ENCODE results near the gene GRM4. TPM values are rescaled to one million over a fixed set of nuclear protein-coding genes. Genes with fewer than 3 reads are reported as not detected.

GRM4 gene
- total and polyA plus RNA-seq, 9 of the 15 experiments (the other 6 are each of a cell fraction or from before 2014, with no cell fraction given) = 0.18 TPM; not detected in 8

- TF ChIP-seq RBM14 (IDR thresholded peaks at IDR 0.05; ENCODE audit: borderline replicate concordance, insufficient read depth, low read depth, low read length) (no peak), ZKSCAN1 (IDR thresholded peaks at IDR 0.05; ENCODE audit: low read depth, low read length) (peak; percentile 19; the same call in 1 of the 2 replicates), FOXM1 (IDR thresholded peaks at IDR 0.05; ENCODE audit: low read depth) (no peak), FOXM1 (CRISPR knock-in tag; IDR thresholded peaks at IDR 0.05; ENCODE audit: low read depth) (no peak), CHAMP1 (IDR thresholded peaks at IDR 0.05) (no peak), L3MBTL2 (IDR thresholded peaks at IDR 0.05) (peak; percentile 58; the same call in 1 of the 2 replicates), MIER1 (IDR thresholded peaks at IDR 0.05; ENCODE audit: low read depth) (peak; percentile 67; the same call in 1 of the 2 replicates), CHD4 (IDR thresholded peaks at IDR 0.05; ENCODE audit: insufficient read depth, insufficient replicate concordance, low read depth, low read length, poor library complexity, severe bottlenecking) (no peak)
Observed at GRCh38 chr6:33971580-33971979, 174.3 kb downstream of the GRM4 start (continued).

MicroRNAs within 50 kb of the gene (microRNA counts, 767-probe panel; counts per million panel counts)
- 2,418 counts per million, percentile 60 among the panel's probes with 10 or more counts for microRNA hsa-miR-1275

Small RNAs within 50 kb of the gene (microRNA-seq; reads per million reads assigned to microRNA genes)
- 3.3 reads per million, percentile 37 among the genes with 10 or more reads in this experiment for gene MIR1275 (ENCODE audit: borderline microRNAs expressed)

Small RNAs within 50 kb of the gene (small RNA-seq; reads per million reads assigned to genes)
- gene MIR1275 = 1.5 reads per million, percentile 73 among the genes with 10 or more reads in this experiment

Other genes starting within 250 kb of the GRM4 start
- 1,004 and 1,256 TPM in 2 replicates for gene HMGA1, start 90.8 kb upstream of the GRM4 start, total RNA-seq (2014; rRNA removed)
- gene HMGA1, start 90.8 kb upstream of the GRM4 start, total RNA-seq (2014; rRNA removed; fragmentation: Illumina TruSeq; extraction: Trizol) = 270 and 326 TPM in 2 replicates
- 594 and 609 TPM in 2 replicates for gene HMGA1, start 90.8 kb upstream of the GRM4 start, total RNA-seq (2015; rRNA removed; fragmentation: Illumina TruSeq; extraction: Trizol)
- 1,947 and 1,950 TPM in 2 replicates for gene HMGA1, start 90.8 kb upstream of the GRM4 start, total RNA-seq (2021)
- 205 and 451 TPM in 2 replicates for gene HMGA1, start 90.8 kb upstream of the GRM4 start, polyA plus RNA-seq (2011; rRNA removed)
- 1,608 and 1,897 TPM in 2 replicates for gene HMGA1, start 90.8 kb upstream of the GRM4 start, polyA plus RNA-seq (2014; fragmentation: Illumina TruSeq; extraction: Trizol)
- gene HMGA1, start 90.8 kb upstream of the GRM4 start, polyA plus RNA-seq (2014; fragmentation: Nextera tagmentation; extraction: Ambion mirVana) = 10 to 100 TPM; 27.8 to 58.8 TPM
- 1,026 and 1,125 TPM in 2 replicates for gene HMGA1, start 90.8 kb upstream of the GRM4 start, polyA plus RNA-seq (2014; rRNA removed)
- gene SMIM29, start 102.9 kb upstream of the GRM4 start, total RNA-seq (2014; rRNA removed) = 31.8 and 42.1 TPM in 2 replicates
- 4.6 and 6.5 TPM in 2 replicates for gene SMIM29, start 102.9 kb upstream of the GRM4 start, total RNA-seq (2014; rRNA removed; fragmentation: Illumina TruSeq; extraction: Trizol)
- gene SMIM29, start 102.9 kb upstream of the GRM4 start, total RNA-seq (2015; rRNA removed; fragmentation: Illumina TruSeq; extraction: Trizol) = 18.2 and 21.9 TPM in 2 replicates
- gene SMIM29, start 102.9 kb upstream of the GRM4 start, total RNA-seq (2021) = 30.1 and 35.5 TPM in 2 replicates
- gene SMIM29, start 102.9 kb upstream of the GRM4 start, polyA plus RNA-seq (2011; rRNA removed) = 29.1 and 74.4 TPM in 2 replicates
- gene SMIM29, start 102.9 kb upstream of the GRM4 start, polyA plus RNA-seq (2014; fragmentation: Illumina TruSeq; extraction: Trizol) = 20.9 and 39.0 TPM in 2 replicates
- gene SMIM29, start 102.9 kb upstream of the GRM4 start, polyA plus RNA-seq (2014; fragmentation: Nextera tagmentation; extraction: Ambion mirVana) = 10 to 100 TPM; 13.1 to 13.7 TPM
- gene SMIM29, start 102.9 kb upstream of the GRM4 start, polyA plus RNA-seq (2014; rRNA removed) = 34.9 and 36.7 TPM in 2 replicates
- 47.3 and 51.0 TPM in 2 replicates for gene NUDT3, start 246.6 kb upstream of the GRM4 start, total RNA-seq (2014; rRNA removed)
- gene NUDT3, start 246.6 kb upstream of the GRM4 start, total RNA-seq (2014; rRNA removed; fragmentation: Illumina TruSeq; extraction: Trizol) = 61.8 and 70.8 TPM in 2 replicates
- 57.2 and 59.8 TPM in 2 replicates for gene NUDT3, start 246.6 kb upstream of the GRM4 start, total RNA-seq (2015; rRNA removed; fragmentation: Illumina TruSeq; extraction: Trizol)
- 49.8 and 56.4 TPM in 2 replicates for gene NUDT3, start 246.6 kb upstream of the GRM4 start, total RNA-seq (2021)
- gene NUDT3, start 246.6 kb upstream of the GRM4 start, polyA plus RNA-seq (2011; rRNA removed) = 68.5 and 81.2 TPM in 2 replicates
- gene NUDT3, start 246.6 kb upstream of the GRM4 start, polyA plus RNA-seq (2014; fragmentation: Illumina TruSeq; extraction: Trizol) = 54.8 and 56.0 TPM in 2 replicates
- gene NUDT3, start 246.6 kb upstream of the GRM4 start, polyA plus RNA-seq (2014; fragmentation: Nextera tagmentation; extraction: Ambion mirVana) = 10 to 100 TPM in 1 of 2 experiments, 1 to 10 TPM in 1; 5.4 to 57.7 TPM
- gene NUDT3, start 246.6 kb upstream of the GRM4 start, polyA plus RNA-seq (2014; rRNA removed) = 54.4 and 56.8 TPM in 2 replicates